T-cell (primary cell): ENCODE data around the gene ENTHD1. TPM values are rescaled to one million over a fixed set of nuclear protein-coding genes. Genes with fewer than 3 reads are reported as not detected.

Experiments used
- ATAC-seq, 4 experiments: fragments of 200-7000 bp in 3 of 4; fragments of 150-1000 bp in 1 of 4; cut with Tn5 transposase; replicated peaks in 1 of 4; 1 replicate in 3 of 4; 2 replicates in 1 of 4; pipeline ENCODE4 v1.10.0; 2021; ENCODE audit warnings: moderate library complexity in 3 of 4, mild to moderate bottlenecking in 2 of 4, moderate number of reproducible peaks in 1 of 4
- CTCF ChIA-PET, 2 donors: fragments of 300-600 bp; sonication (Branson Sonifier 250); formaldehyde crosslinking; loops; one replicate each; lab custom pipeline; 2022; ENCODE audit warnings: antibody characterized with exemption in 2 of 2; lab: Charles Lee
- POLR2A ChIA-PET, 2 donors: fragments of 300-600 bp; sonication (Branson Sonifier 250); formaldehyde crosslinking; loops; one replicate each; lab custom pipeline; 2022; ENCODE audit warnings: antibody characterized with exemption in 2 of 2; lab: Charles Lee
- DNase-seq, 35 experiments: peaks; one replicate each; pipeline versions ENCODE4 v3.0.0 to v3.0.0-alpha.2; 2013 to 2023
- H3K27ac ChIP-seq: one replicate; pipeline ENCODE4 v1.5.1; 2013; ENCODE audit warnings: low read length
- H3K27me3 ChIP-seq, 2 experiments: replicated peaks in 1 of 2; 1 replicate in 1 of 2; 2 replicates in 1 of 2; pipeline versions ENCODE4 v1.6.1 to v1.7.0; 2013; ENCODE audit warnings: low read length in 1 of 2, mixed read lengths in 1 of 2; ENCODE audit not compliant: control insufficient read depth in 2 of 2, insufficient read depth in 2 of 2; ENCODE audit errors: extremely low read depth in 1 of 2
- H3K36me3 ChIP-seq, 2 donors: 1 replicate in 1 of 2; 2 replicates in 1 of 2; pipeline versions ENCODE4 v1.6.1 to v1.7.0; 2013; ENCODE audit warnings: low read length in 1 of 2; ENCODE audit not compliant: control insufficient read depth in 2 of 2, insufficient read depth in 1 of 2; ENCODE audit errors: extremely low read depth in 1 of 2
- H3K4me1 ChIP-seq, 2 experiments: 1 replicate in 1 of 2; 2 replicates in 1 of 2; pipeline versions ENCODE4 v1.6.1 to v1.7.0; 2013; ENCODE audit warnings: low read length in 2 of 2, mixed read lengths in 1 of 2; ENCODE audit not compliant: insufficient read depth in 2 of 2, control insufficient read depth in 1 of 2; ENCODE audit errors: extremely low read depth in 1 of 2
- H3K4me3 ChIP-seq, 2 donors: 1 replicate in 1 of 2; 2 replicates in 1 of 2; pipeline versions ENCODE4 v1.5.1 to v1.7.0; 2013; ENCODE audit warnings: mild to moderate bottlenecking in 2 of 2, low read length in 1 of 2, moderate library complexity in 1 of 2; ENCODE audit not compliant: control insufficient read depth in 1 of 2; ENCODE audit errors: extremely low read depth in 1 of 2
- H3K9me3 ChIP-seq: 2 replicates; pipeline ENCODE4 v1.7.0; 2013
- H3K27ac Mint-ChIP-seq, 2 donors: one replicate each; pipeline ENCODE4 v1.8.0; 2020 to 2021; ENCODE audit warnings: mild to moderate bottlenecking in 2 of 2, mixed read lengths in 2 of 2
- H3K27me3 Mint-ChIP-seq, 2 donors: one replicate each; pipeline ENCODE4 v1.8.0; 2021 to 2022; ENCODE audit warnings: mixed read lengths in 2 of 2
- H3K36me3 Mint-ChIP-seq: one replicate; pipeline ENCODE4 v1.8.0; 2021; ENCODE audit warnings: mixed read lengths
- H3K4me1 Mint-ChIP-seq, 3 donors: one replicate each; pipeline ENCODE4 v1.8.0; 2020 to 2022; ENCODE audit warnings: mixed read lengths in 3 of 3, mild to moderate bottlenecking in 1 of 3
- H3K4me3 Mint-ChIP-seq, 3 donors: one replicate each; pipeline ENCODE4 v1.8.0; 2020 to 2022; ENCODE audit warnings: mild to moderate bottlenecking in 3 of 3, mixed read lengths in 3 of 3, moderate library complexity in 3 of 3
- H3K9me3 Mint-ChIP-seq, 3 donors: one replicate each; pipeline ENCODE4 v1.8.0; 2020 to 2022; ENCODE audit warnings: mixed read lengths in 3 of 3
- WGBS: methylation state at CpG from one replicate; pipeline ENCODE4 v1.1.5; 2013; ENCODE audit warnings: missing lambda C conversion rate; ENCODE audit not compliant: insufficient coverage; 5-methylcytosine and 5-hydroxymethylcytosine counted together
- total RNA-seq, 35 experiments: library from RNA in 6 of 35; stranded (reverse) in 6 of 35; fragments of 120-200 nt in 1 of 35; gene quantifications; one replicate each; pipeline versions ENCODE4 v1.2.1 to v1.2.4 and lab custom pipeline; 2013 to 2026

Gene ENTHD1
- total RNA-seq, 5 donors from 2014 or later (not counting 1 experiment from before 2014, with no cell fraction given): 0.13 to 0.36 (median 0.20) TPM

GRCh38 chr22:39935116-39935515, 41.6 kb upstream of the ENTHD1 start:
- Histone ChIP-seq H3K4me3 (no peak overlapping the region), H3K27me3 (no peaks in the 10 kb centered on the region), H3K9me3 (no peaks in the 10 kb centered on the region), H3K27ac (peak overlapping the region; percentile 74), H3K4me1 (peaks cover 82 to 96% of the 10 kb centered on the region in 2 experiments), H3K36me3 (peaks cover 5 to 6% of the 10 kb centered on the region in 2 donors)
- no peak for DNase-seq
- peaks cover 3% of the 10 kb centered on the region for H3K36me3 Mint-ChIP-seq
- no peaks in the 10 kb centered on the region for H3K27me3 Mint-ChIP-seq
- no peak for ATAC-seq
- peak overlapping the region; percentile 67 to 80 (median 68) for H3K4me3 Mint-ChIP-seq
- peaks cover 72 to 74% (median 73%) of the 10 kb centered on the region in 3 donors for H3K4me1 Mint-ChIP-seq
- WGBS: no CpG with 5 or more reads among the region's 4 CpGs
- ChIA-PET POLR2A (interaction anchor here (0.6 to 1.5 kb wide), 6 partner anchors 9 to 146 kb away, joined by 3 to 13 read pairs (median 5); no protein-coding TSS in a partner anchor), CTCF (interaction anchor here in 1 of 2 donors (1.3 to 1.7 kb wide), 3 partner anchors 9 to 28 kb away, joined by 3 to 9 read pairs (median 4); no protein-coding TSS in a partner anchor)
- peak overlapping the region in 1 of 2 donors; percentile 100 for H3K27ac Mint-ChIP-seq
- no peaks in the 10 kb centered on the region for H3K9me3 Mint-ChIP-seq

- peak overlapping the region in 1 of 2 donors; percentile 100 for H3K27ac Mint-ChIP-seq
- H3K9me3 Mint-ChIP-seq: no peaks in the 10 kb centered on the region
- peak overlapping the region; percentile 6 to 52 for H3K4me3 ChIP-seq
These were observed 40.2 kb upstream of the ENTHD1 start for GRCh38 chr22:39933741-39934140.

GRCh38 chr22:39932918-39933649, 39.5 kb upstream of the ENTHD1 start:
- Histone ChIP-seq H3K27me3 (no peaks in the 10 kb centered on the region), H3K4me1 (peaks cover 85 to 86% of the 10 kb centered on the region in 2 experiments), H3K9me3 (no peaks in the 10 kb centered on the region), H3K4me3 (no peak overlapping the region), H3K36me3 (no peaks in the 10 kb centered on the region), H3K27ac (peak overlapping the region; percentile 74)
- ChIA-PET CTCF (interaction anchor here (0.6 to 3.0 kb wide), 20 partner anchors 9 to 322 kb away, joined by 3 to 25 read pairs (median 4); no protein-coding TSS in a partner anchor), POLR2A (interaction anchor here (0.6 to 1.5 kb wide), 7 partner anchors 9 to 413 kb away, joined by 3 to 10 read pairs (median 4); no protein-coding TSS in a partner anchor)
- Mint-ChIP-seq H3K36me3 (peaks cover 5% of the 10 kb centered on the region), H3K4me3 (peak overlapping the region; percentile 67 to 80 (median 68)), H3K27me3 (no peaks in the 10 kb centered on the region), H3K27ac (peak overlapping the region in 1 of 2 donors; percentile 100), H3K9me3 (no peaks in the 10 kb centered on the region), H3K4me1 (peaks cover 55 to 56% (median 56%) of the 10 kb centered on the region in 3 donors)
- 41% methylated on average over 4 of the region's 7 CpGs for WGBS
- peak in 32 of 35 experiments; percentile 23 to 80 (median 56) for DNase-seq
- peak in 3 of 4 experiments; percentile 18 to 43 (median 31) for ATAC-seq

More at GRCh38 chr22:39933741-39934140, 40.2 kb upstream of the ENTHD1 start:
- peaks cover 61 to 62% (median 62%) of the 10 kb centered on the region in 3 donors for H3K4me1 Mint-ChIP-seq
- CTCF ChIA-PET: interaction anchor here (0.5 to 3.0 kb wide), 13 partner anchors 9 to 414 kb away, joined by 3 to 25 read pairs (median 5); partner anchors contain the start of gene ATF4 (in 1 of the 2)
- no peaks in the 10 kb centered on the region for H3K27me3 Mint-ChIP-seq
- H3K27me3 ChIP-seq: no peaks in the 10 kb centered on the region
- peaks cover 3% of the 10 kb centered on the region for H3K36me3 Mint-ChIP-seq
- no peaks in the 10 kb centered on the region for H3K9me3 ChIP-seq
- ATAC-seq: peak in 3 of 4 experiments; percentile 26 to 30 (median 29)
- peak overlapping the region; percentile 67 to 80 (median 68) for H3K4me3 Mint-ChIP-seq
- H3K36me3 ChIP-seq: peaks cover 3 to 4% of the 10 kb centered on the region in 2 donors
- POLR2A ChIA-PET: interaction anchor here (0.7 to 1.5 kb wide), 3 partner anchors 12 to 414 kb away, joined by 3 to 5 read pairs (median 4); no protein-coding TSS in a partner anchor
- WGBS: 10% methylated on average over 2 of the region's 8 CpGs
- peak overlapping the region; percentile 74 for H3K27ac ChIP-seq
- H3K4me1 ChIP-seq: peaks cover 86% of the 10 kb centered on the region in 2 experiments
- peak in 2 of 35 experiments; percentile 12 to 49 for DNase-seq

GRCh38 chr22:39932166-39932565, 38.6 kb upstream of the ENTHD1 start:
- Mint-ChIP-seq H3K4me1 (peaks cover 45 to 47% (median 47%) of the 10 kb centered on the region in 3 donors), H3K27me3 (no peaks in the 10 kb centered on the region), H3K36me3 (peaks cover 13% of the 10 kb centered on the region), H3K27ac (no peak overlapping the region), H3K9me3 (no peaks in the 10 kb centered on the region), H3K4me3 (peak overlapping the region in 2 of 3 donors; percentile 21 to 25)
- no peaks in the 10 kb centered on the region for H3K27me3 ChIP-seq
- DNase-seq (peak in 1 of 35 experiments; percentile 3), ATAC-seq (no peak)
- H3K4me1 ChIP-seq: peaks cover 83 to 86% of the 10 kb centered on the region in 2 experiments
- CTCF ChIA-PET: interaction anchor here (0.6 to 3.0 kb wide), 10 partner anchors 8 to 307 kb away, joined by 3 to 25 read pairs (median 7); no protein-coding TSS in a partner anchor
- H3K36me3 ChIP-seq: no peaks in the 10 kb centered on the region
- H3K4me3 ChIP-seq: no peak overlapping the region
- POLR2A ChIA-PET: interaction anchor here (0.6 to 1.0 kb wide), 5 partner anchors 9 to 156 kb away, joined by 3 to 10 read pairs (median 4); no protein-coding TSS in a partner anchor
- no peaks in the 10 kb centered on the region for H3K9me3 ChIP-seq
- peak overlapping the region; percentile 74 for H3K27ac ChIP-seq
- WGBS: no CpG with 5 or more reads among the region's 2 CpGs

- Histone ChIP-seq H3K27me3 (no peaks in the 10 kb centered on the region), H3K4me1 (peaks cover 74 to 86% of the 10 kb centered on the region in 2 experiments), H3K9me3 (no peaks in the 10 kb centered on the region), H3K36me3 (no peaks in the 10 kb centered on the region), H3K27ac (peak overlapping the region; percentile 74), H3K4me3 (peak overlapping the region in 1 of 2 donors; percentile 6)
- peaks cover 41 to 42% (median 42%) of the 10 kb centered on the region in 3 donors for H3K4me1 Mint-ChIP-seq
- H3K27ac Mint-ChIP-seq: no peak overlapping the region
- H3K27me3 Mint-ChIP-seq: no peaks in the 10 kb centered on the region
- POLR2A ChIA-PET: no interaction called here
- H3K4me3 Mint-ChIP-seq: no peak overlapping the region
- DNase-seq (peak in 1 of 35 experiments; percentile 10), ATAC-seq (peak; percentile 15 to 37 (median 31))
- WGBS: 22% methylated on average over 1 of the region's 2 CpGs
- no peaks in the 10 kb centered on the region for H3K9me3 Mint-ChIP-seq
- CTCF ChIA-PET: no interaction called here
- H3K36me3 Mint-ChIP-seq: peaks cover 11% of the 10 kb centered on the region
These were observed 37.7 kb upstream of the ENTHD1 start for GRCh38 chr22:39931251-39931650.
